GM12801 (cell line): ENCODE data around the gene PARP9.

ENCODE experiments used
- CTCF ChIP-seq: IDR thresholded peaks from one replicate; pipeline ENCODE4 v1.5.1; 2011; ENCODE audit warnings: control low read depth; ENCODE audit not compliant: insufficient read length; ENCODE audit errors: extremely low read depth

The PARP9 gene

GRCh38 chr3:122564155-122564912 is at the start of gene PARP9, which contains the start of gene DTX3L:
Gene PARP9, minus strand, starts transcription at chr3:122564300. Its CDS starts 4,680 bp downstream, at chr3:122559620.
Gene DTX3L, plus strand, starts transcription at chr3:122564338. Its CDS starts 89 bp downstream, at chr3:122564427.
- no peak for TF ChIP-seq CTCF

- no peak for TF ChIP-seq CTCF
Measured at GRCh38 chr3:122612696-122613095, 48.6 kb upstream of the PARP9 start.

GRCh38 chr3:122609798-122610559 is 45.9 kb upstream of the PARP9 start:
- TF ChIP-seq CTCF, result no peak

- TF ChIP-seq CTCF, result no peak
Measured at GRCh38 chr3:122608916-122609315, 44.8 kb upstream of the PARP9 start.

- TF ChIP-seq CTCF, result no peak
Measured at GRCh38 chr3:122606330-122606729, 42.2 kb upstream of the PARP9 start.

GRCh38 chr3:122603056-122603455 is 39.0 kb upstream of the PARP9 start:
- TF ChIP-seq CTCF, result no peak

GRCh38 chr3:122602011-122602710 is 38.1 kb upstream of the PARP9 start:
- TF ChIP-seq CTCF, result no peak
